ENCODE data around the gene CHD9. TPM values are rescaled to one million over a fixed set of nuclear protein-coding genes. Genes with fewer than 3 reads are reported as not detected.

Gene CHD9
- polyA plus RNA-seq, 12 donors: 41.5 to 64.5 (median 53.7) TPM; not detected in 1

GRCh38 chr16:53357208-53357586 is 302.4 kb downstream of the CHD9 start:
- no peak for DNase-seq

- DNase-seq: no peak
These were observed 303.2 kb downstream of the CHD9 start for GRCh38 chr16:53357955-53358354.

- DNase-seq: no peak
These were observed 304.1 kb downstream of the CHD9 start for GRCh38 chr16:53358884-53359283.

- DNase-seq: no peak
These were observed 315.1 kb downstream of the CHD9 start for GRCh38 chr16:53369921-53370320.

GRCh38 chr16:53370827-53371226 is 316.0 kb downstream of the CHD9 start:
- DNase-seq: no peak

GRCh38 chr16:53372992-53373871 is 318.4 kb downstream of the CHD9 start:
- DNase-seq: no peak

- no peak for DNase-seq
These were observed 320.0 kb downstream of the CHD9 start for GRCh38 chr16:53374800-53375199.

GRCh38 chr16:53378138-53378537 is 323.3 kb downstream of the CHD9 start:
- no peak for DNase-seq

Other genes starting within 250 kb of the CHD9 start
- 1 to 10 TPM in 10 of 12 donors, not detected in 2; 1.5 to 4.9 (median 2.8) TPM for gene CHD9NB, start 2.1 kb upstream of the CHD9 start, polyA plus RNA-seq (ENCODE audit: insufficient read length in 12 of 12)

Data from muscle of arm (tissue), 12 donors.